Naive thymus-derived CD8-positive, alpha-beta T cell (primary cell): ENCODE results near the gene HOXA3. TPM values are rescaled to one million over a fixed set of nuclear protein-coding genes. Genes with fewer than 3 reads are reported as not detected.
A peak's percentile ranks its signal among the peaks of the same experiment; 100 is the strongest.

Experiments used
- ATAC-seq, 2 donors: fragments of 150-1000 bp; cut with Tn5 transposase in 1 of 2; sonication (Bioruptor Pico), chemical (Tn5 transposase) in 1 of 2; 1 replicate in 1 of 2; 2 replicates in 1 of 2; pipeline ENCODE4 v1.10.0; 2021; ENCODE audit warnings: mild to moderate bottlenecking in 2 of 2, moderate library complexity in 2 of 2
- POLR2A ChIA-PET: fragments of 350-600 bp; sonication (Branson Sonifier 250); formaldehyde crosslinking; loops from one replicate; lab custom pipeline; 2021; ENCODE audit warnings: antibody characterized with exemption; lab: Charles Lee
- DNase-seq, 10 donors: peaks; one replicate each; pipeline versions ENCODE4 v3.0.0 to v3.0.0-alpha.2; 2020 to 2022
- H3K27ac Mint-ChIP-seq, 10 donors: one replicate each; pipeline ENCODE4 v1.8.0; 2020 to 2022; ENCODE audit warnings: mild to moderate bottlenecking in 10 of 10, mixed read lengths in 10 of 10, moderate library complexity in 4 of 10, inconsistent platforms in 1 of 10
- H3K27me3 Mint-ChIP-seq, 5 donors: one replicate each; pipeline ENCODE4 v1.8.0; 2021 to 2022; ENCODE audit warnings: mixed read lengths in 5 of 5
- H3K36me3 Mint-ChIP-seq, 3 donors: one replicate each; pipeline ENCODE4 v1.8.0; 2020 to 2022; ENCODE audit warnings: mixed read lengths in 3 of 3, mild to moderate bottlenecking in 2 of 3, inconsistent platforms in 1 of 3
- H3K4me1 Mint-ChIP-seq, 4 donors: one replicate each; pipeline ENCODE4 v1.8.0; 2021 to 2022; ENCODE audit warnings: mixed read lengths in 4 of 4
- H3K4me3 Mint-ChIP-seq, 10 donors: one replicate each; pipeline ENCODE4 v1.8.0; 2020 to 2022; ENCODE audit warnings: mild to moderate bottlenecking in 10 of 10, mixed read lengths in 10 of 10, moderate library complexity in 6 of 10, inconsistent platforms in 1 of 10
- H3K9me3 Mint-ChIP-seq, 9 donors: one replicate each; pipeline ENCODE4 v1.8.0; 2020 to 2022; ENCODE audit warnings: mixed read lengths in 9 of 9, mild to moderate bottlenecking in 3 of 9, inconsistent platforms in 1 of 9, moderate library complexity in 1 of 9
- polyA plus RNA-seq, 3 donors: library from polyadenylated mRNA; unstranded; fragments of 300-500 nt; fragmentation: Illumina TruSeq; gene quantifications; one replicate each; pipeline ENCODE4 v1.2.3, GENCODE V29; 2021
- total RNA-seq, 8 experiments: library from RNA in 2 of 8; stranded (reverse) in 2 of 8; gene quantifications; one replicate each; pipeline ENCODE4 v1.2.3 and lab custom pipeline; 2021 to 2026

HOXA3 gene
- total and polyA plus RNA-seq, 5 experiments from 2014 or later = not detected

DNA sequence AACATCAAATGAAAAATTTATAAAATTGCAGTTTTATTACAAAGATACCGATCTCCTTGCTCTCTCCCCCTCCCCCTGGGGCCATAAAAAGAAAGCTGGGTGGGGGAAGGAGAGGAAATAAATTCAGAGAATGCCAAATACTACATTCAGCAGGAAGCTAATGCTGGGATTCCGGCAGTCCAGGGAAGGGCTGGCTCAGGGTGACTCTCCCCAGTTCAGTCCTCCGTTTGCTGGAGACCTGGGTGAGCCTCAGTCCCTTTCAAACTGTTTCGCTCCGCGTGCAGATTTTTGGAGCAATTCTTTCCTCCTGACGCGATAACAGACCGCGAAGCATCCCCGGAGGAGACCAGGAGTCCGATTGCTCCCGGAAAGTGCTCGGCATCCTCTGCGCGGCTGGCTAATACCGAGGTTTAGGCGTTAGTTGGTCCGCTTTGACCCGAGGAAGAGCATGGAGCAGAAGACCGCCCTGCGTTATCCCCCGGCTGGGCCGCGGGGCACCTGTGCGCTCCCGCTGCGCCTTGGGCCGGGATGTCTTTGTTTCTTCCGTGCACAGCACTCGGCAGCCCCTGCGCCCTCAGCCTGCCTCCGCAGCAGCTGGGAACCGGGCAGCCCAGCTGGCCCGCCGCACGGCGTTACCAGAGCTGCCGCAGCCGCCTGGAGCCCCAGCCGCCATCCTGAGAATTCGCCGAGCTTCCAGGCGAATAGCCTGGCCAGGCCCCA, 46.0 kb downstream of the HOXA3 start:
- POLR2A ChIA-PET = no interaction called here
- Mint-ChIP-seq H3K36me3 (peaks cover 0 to 11% (median 3%) of the 10 kb centered on the region in 3 donors), H3K4me1 (peaks cover 8 to 24% (median 18%) of the 10 kb centered on the region in 4 donors), H3K27ac (no peak overlapping the region), H3K9me3 (peaks cover 0 to 4% (median 0%) of the 10 kb centered on the region in 9 donors), H3K4me3 (no peak overlapping the region), H3K27me3 (peaks cover 25 to 64% (median 42%) of the 10 kb centered on the region in 5 donors)
- ATAC-seq = no peak
- no peak for DNase-seq

DNA sequence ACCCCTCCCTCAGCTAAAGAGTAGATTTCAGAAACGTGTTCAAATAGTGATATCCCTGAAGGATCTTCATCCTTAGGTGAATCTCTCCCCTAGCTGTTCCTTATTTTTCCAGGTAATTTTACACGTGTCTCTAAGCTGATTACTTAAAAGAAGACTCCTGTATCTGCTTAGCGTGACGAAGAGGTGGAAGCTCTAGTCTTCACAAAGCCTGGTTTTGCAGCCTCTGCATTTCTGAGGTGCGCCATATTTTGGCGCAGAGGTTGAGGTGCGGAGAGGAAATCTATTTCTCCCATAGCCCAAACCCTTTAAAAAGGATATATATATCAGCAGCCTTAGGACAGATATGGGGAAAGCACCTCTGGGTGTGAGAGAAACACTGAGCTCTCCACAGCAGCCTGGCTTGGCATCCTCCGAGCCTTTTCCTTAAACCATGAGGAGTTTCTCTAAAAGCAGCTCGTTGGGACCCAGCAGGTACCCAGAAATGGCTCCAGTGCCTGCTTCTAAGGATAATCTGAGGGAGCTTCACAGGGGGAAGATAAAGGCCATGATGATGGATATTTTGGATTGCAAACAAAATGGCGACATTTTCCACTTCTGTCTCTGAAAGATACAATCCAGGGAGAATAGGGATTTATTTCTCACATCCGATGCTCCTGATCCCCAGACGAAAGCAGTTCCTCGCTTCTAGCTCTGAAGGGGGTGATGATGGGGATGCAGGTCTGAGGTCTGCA, 46.9 kb downstream of the HOXA3 start:
- POLR2A ChIA-PET = no interaction called here
- peaks cover 8 to 24% (median 18%) of the 10 kb centered on the region in 4 donors for H3K4me1 Mint-ChIP-seq

DNA sequence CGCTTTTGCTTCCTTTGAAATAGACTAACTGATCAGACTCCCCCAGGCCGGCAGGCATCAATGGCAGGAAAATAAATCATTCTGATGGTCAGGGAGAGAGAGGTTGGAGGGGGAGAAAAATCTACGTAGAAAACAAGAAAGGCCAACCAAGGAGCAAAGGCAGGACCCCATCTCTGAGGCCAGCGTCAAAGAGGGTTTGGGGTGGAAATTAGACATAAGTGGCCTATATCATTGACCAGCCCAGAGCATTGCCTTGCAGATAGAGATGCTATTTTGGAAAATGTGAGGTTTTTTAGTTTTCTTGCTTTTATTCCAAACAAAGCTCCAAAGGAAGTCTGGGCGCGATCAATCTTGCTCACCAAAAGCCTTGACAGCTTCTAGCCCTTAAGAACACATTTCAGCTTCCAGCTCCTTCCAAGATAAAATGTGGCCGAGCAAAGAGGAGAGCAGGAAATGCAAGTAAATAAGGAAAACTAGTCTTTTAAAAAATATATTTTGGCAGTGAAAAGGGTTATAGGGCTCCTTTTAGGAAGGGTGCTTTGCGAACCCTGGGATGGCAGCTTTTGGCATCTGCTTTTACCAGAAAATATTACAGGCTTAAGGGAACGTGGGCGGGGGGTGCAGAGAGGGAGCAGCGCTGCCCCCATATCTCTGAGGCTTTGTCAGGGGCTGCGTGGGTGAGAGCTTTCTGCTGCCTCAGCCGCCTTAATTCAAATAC, 47.9 kb downstream of the HOXA3 start:
- peaks cover 9 to 16% (median 15%) of the 10 kb centered on the region in 3 donors for H3K36me3 Mint-ChIP-seq
- ATAC-seq (no peak), DNase-seq (no peak)
- POLR2A ChIA-PET = no interaction called here
- H3K27ac Mint-ChIP-seq = no peak overlapping the region
- H3K9me3 Mint-ChIP-seq = peaks cover 0 to 4% (median 0%) of the 10 kb centered on the region in 9 donors
- peaks cover 37 to 76% (median 56%) of the 10 kb centered on the region in 5 donors for H3K27me3 Mint-ChIP-seq
- peaks cover 10 to 25% (median 18%) of the 10 kb centered on the region in 4 donors for H3K4me1 Mint-ChIP-seq
- H3K4me3 Mint-ChIP-seq = no peak overlapping the region

More for the DNA sequence above, 46.9 kb downstream of the HOXA3 start:
- peaks cover 33 to 73% (median 48%) of the 10 kb centered on the region in 5 donors for H3K27me3 Mint-ChIP-seq
- ATAC-seq = no peak
- H3K4me3 Mint-ChIP-seq = no peak overlapping the region
- no peak for DNase-seq
- H3K9me3 Mint-ChIP-seq = peaks cover 0 to 4% (median 0%) of the 10 kb centered on the region in 9 donors
- no peak overlapping the region for H3K27ac Mint-ChIP-seq
- H3K36me3 Mint-ChIP-seq = peaks cover 2 to 13% (median 9%) of the 10 kb centered on the region in 3 donors

GRCh38 chr7:27103489-27104226, 48.7 kb downstream of the HOXA3 start:
- Mint-ChIP-seq H3K36me3 (peaks cover 15 to 20% (median 18%) of the 10 kb centered on the region in 3 donors), H3K27me3 (peaks cover 41 to 84% (median 64%) of the 10 kb centered on the region in 5 donors), H3K4me1 (peaks cover 12 to 34% (median 23%) of the 10 kb centered on the region in 4 donors), H3K4me3 (peak overlapping the region in 2 of 10 donors; percentile 44 to 57), H3K27ac (peak overlapping the region in 1 of 10 donors; percentile 22), H3K9me3 (peaks cover 0 to 4% (median 0%) of the 10 kb centered on the region in 9 donors)
- ATAC-seq (no peak), DNase-seq (no peak)
- POLR2A ChIA-PET = no interaction called here

GRCh38 chr7:27102581-27103442, 49.6 kb downstream of the HOXA3 start, which contains the start of gene HOXA2:
HOXA2 (minus strand) TSS chr7:27102683; CDS start chr7:27102500, 183 bp downstream.
- POLR2A ChIA-PET = no interaction called here
- DNase-seq = no peak
- Mint-ChIP-seq H3K4me3 (peak within 1 kb of the TSS; percentile 4 to 76 (median 56)), H3K4me1 (peaks cover 14 to 42% (median 26%) of the 10 kb centered on the region in 4 donors), H3K36me3 (peaks cover 15 to 20% (median 20%) of the 10 kb centered on the region in 3 donors), H3K9me3 (peaks cover 0 to 4% (median 0%) of the 10 kb centered on the region in 9 donors), H3K27me3 (peaks cover 43 to 91% (median 67%) of the 10 kb centered on the region in 5 donors), H3K27ac (peak within 1 kb of the TSS in 1 of 10 donors; percentile 62)
- ATAC-seq = no peak

- Mint-ChIP-seq H3K4me3 (peak overlapping the region in 9 of 10 donors; percentile 9 to 76 (median 56)), H3K36me3 (peaks cover 15 to 20% (median 20%) of the 10 kb centered on the region in 3 donors), H3K9me3 (peaks cover 0 to 4% (median 0%) of the 10 kb centered on the region in 9 donors), H3K27ac (no peak overlapping the region), H3K4me1 (peaks cover 19 to 50% (median 33%) of the 10 kb centered on the region in 4 donors), H3K27me3 (peaks cover 49 to 91% (median 69%) of the 10 kb centered on the region in 5 donors)
- ATAC-seq (no peak), DNase-seq (no peak)
- POLR2A ChIA-PET = no interaction called here
These were observed 50.3 kb downstream of the HOXA3 start for GRCh38 chr7:27101957-27102580.

DNA sequence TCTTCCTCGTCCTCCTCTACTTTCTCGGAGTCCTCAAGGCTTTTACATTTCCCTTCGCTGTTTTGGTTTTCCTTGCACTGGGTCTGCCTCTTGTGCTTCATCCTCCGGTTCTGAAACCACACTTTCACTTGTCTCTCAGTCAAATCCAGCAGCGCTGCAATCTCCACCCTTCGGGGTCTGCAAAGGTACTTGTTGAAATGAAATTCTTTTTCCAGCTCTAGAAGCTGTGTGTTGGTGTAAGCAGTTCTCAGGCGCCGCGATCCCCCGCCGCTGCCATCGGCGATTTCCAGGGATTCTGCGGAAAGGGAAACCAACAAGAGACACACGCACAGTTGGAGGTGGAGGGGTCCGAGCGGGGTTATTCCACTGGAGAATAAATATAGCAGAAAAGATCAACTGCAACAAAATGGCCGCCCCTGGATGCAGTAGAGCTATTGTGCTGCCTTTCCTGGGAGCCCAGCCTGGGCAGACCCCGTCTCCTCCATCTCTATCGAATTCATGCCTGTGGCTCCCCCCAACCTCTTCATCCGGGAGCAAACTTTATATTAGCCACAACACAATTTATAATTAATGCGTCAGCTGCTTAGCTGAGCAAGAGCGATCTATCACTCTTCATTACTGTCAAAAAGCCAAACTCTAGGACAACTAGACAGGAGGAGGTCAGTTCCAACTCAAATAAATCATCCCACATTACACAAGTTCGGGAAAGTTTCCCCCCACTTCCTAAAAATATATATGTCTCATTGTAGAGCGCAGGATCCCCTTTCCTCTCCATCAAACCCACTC, 51.0 kb downstream of the HOXA3 start:
- Mint-ChIP-seq H3K4me3 (peak overlapping the region in 7 of 10 donors; percentile 1 to 45 (median 37)), H3K27me3 (peaks cover 50 to 93% (median 71%) of the 10 kb centered on the region in 5 donors), H3K27ac (peak overlapping the region in 1 of 10 donors; percentile 62), H3K9me3 (peaks cover 0 to 4% (median 0%) of the 10 kb centered on the region in 9 donors), H3K36me3 (peaks cover 15 to 20% (median 20%) of the 10 kb centered on the region in 3 donors), H3K4me1 (peaks cover 20 to 57% (median 37%) of the 10 kb centered on the region in 4 donors)
- ATAC-seq = no peak
- POLR2A ChIA-PET = no interaction called here
- no peak for DNase-seq

DNA sequence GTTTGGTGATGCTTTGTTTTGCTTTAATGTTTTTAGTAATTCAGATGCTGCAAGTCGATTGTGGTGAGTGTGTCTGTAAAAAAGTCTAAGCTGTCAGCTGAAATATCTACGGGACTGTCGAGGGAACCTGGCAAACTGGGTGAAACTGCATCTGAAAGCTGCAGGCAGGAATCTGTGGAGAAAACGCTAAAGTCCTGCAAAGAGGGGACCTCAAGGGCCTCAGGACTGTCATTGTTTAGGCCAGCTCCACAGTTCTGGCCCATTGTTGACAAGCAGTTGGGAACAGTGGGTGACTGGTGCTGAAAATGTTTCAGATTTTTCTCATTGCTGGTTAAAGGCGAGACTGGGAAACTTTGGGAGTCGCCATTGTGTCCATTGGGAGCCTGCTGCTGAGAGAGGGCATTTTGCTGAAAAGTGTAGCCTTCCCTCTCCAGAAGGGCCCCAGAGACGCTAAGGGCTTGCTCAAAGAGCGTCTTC, 51.7 kb downstream of the HOXA3 start:
- DNase-seq (no peak), ATAC-seq (no peak)
- H3K27ac Mint-ChIP-seq = no peak overlapping the region
- POLR2A ChIA-PET = no interaction called here
- H3K36me3 Mint-ChIP-seq = peaks cover 15 to 20% (median 20%) of the 10 kb centered on the region in 3 donors
- peaks cover 50 to 90% (median 67%) of the 10 kb centered on the region in 5 donors for H3K27me3 Mint-ChIP-seq
- peaks cover 0 to 4% (median 0%) of the 10 kb centered on the region in 9 donors for H3K9me3 Mint-ChIP-seq
- peak overlapping the region in 1 of 10 donors; percentile 17 for H3K4me3 Mint-ChIP-seq
- H3K4me1 Mint-ChIP-seq = peaks cover 21 to 58% (median 38%) of the 10 kb centered on the region in 4 donors

DNA sequence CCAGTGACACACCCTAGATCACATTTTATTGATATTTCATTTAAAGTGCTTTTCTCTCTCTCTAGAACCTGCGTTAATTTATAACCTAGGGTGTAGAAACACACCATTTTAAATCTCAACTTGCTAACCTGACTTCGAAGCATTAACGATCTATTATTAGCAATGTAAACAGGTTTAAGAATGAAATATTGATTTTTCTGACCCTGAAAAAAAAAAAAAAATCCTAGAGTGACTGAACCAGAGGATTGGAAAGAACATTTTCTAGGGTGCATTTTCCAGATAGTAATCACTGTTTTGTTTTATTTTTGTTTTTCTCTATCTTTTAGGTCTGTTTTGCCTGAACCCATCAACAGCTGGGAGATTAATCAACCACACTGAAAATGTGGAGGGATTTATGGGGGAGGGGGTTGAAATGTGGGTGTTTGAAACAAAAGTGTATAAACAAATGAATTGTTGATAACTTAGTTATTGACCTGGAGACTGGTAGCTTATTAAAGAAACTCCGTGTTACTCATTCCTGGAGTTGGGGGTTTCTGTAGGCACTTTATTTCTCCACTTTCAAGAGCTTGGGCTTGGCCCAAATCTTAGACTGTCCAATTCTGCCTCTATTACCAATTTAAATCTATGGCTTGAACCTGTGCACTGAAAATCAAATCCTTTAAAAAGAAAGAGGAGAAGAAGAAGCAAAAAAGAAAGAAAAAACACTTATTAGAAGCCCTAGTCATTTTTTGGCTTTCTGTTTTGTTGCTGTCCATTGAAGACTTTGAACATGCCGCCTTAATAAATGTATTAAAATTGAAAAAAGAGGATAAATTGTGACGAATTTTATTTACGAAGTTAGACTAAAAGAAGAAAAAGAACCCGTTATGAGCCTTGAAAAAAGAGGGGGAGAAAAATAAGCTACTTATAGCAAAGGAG, 52.7 kb downstream of the HOXA3 start:
- ATAC-seq (no peak), DNase-seq (no peak)
- H3K27ac Mint-ChIP-seq = no peak overlapping the region
- no peak overlapping the region for H3K4me3 Mint-ChIP-seq
- peaks cover 0 to 4% (median 0%) of the 10 kb centered on the region in 9 donors for H3K9me3 Mint-ChIP-seq
- POLR2A ChIA-PET = interaction anchor here (0.6 kb wide), 1 partner anchor 915 kb away, joined by 3 read pairs; no protein-coding TSS in a partner anchor
- peaks cover 15 to 23% (median 20%) of the 10 kb centered on the region in 3 donors for H3K36me3 Mint-ChIP-seq
- H3K4me1 Mint-ChIP-seq = peaks cover 25 to 69% (median 45%) of the 10 kb centered on the region in 4 donors
- peaks cover 54 to 90% (median 66%) of the 10 kb centered on the region in 5 donors for H3K27me3 Mint-ChIP-seq
